GM23248 (cell line): ENCODE data around the gene RAP2A. TPM values are rescaled to one million over a fixed set of nuclear protein-coding genes. Genes with fewer than 3 reads are reported as not detected.

Experiments used
- DNase-seq: peaks from one replicate; pipeline ENCODE4 v3.0.0-alpha.2; 2015
- H2AFZ ChIP-seq: fragments of 200-600 bp; sonication (generic); 2 replicates; pipeline ENCODE4 v1.6.1; 2016; ENCODE audit warnings: antibody characterized with exemption
- H3F3A ChIP-seq: fragments of 200-600 bp; sonication (generic); 2 replicates; pipeline ENCODE4 v1.6.1; 2016; ENCODE audit warnings: mild to moderate bottlenecking, antibody characterized with exemption, mixed run types; ENCODE audit not compliant: insufficient read depth
- H3K27ac ChIP-seq: fragments of 200-600 bp; sonication (generic); 2 replicates; pipeline ENCODE4 v1.5.1; 2016; ENCODE audit warnings: mild to moderate bottlenecking
- H3K27me3 ChIP-seq: fragments of 200-600 bp; sonication (generic); replicated peaks from 2 replicates; pipeline ENCODE4 v1.6.1; 2016; ENCODE audit warnings: mild to moderate bottlenecking; ENCODE audit not compliant: insufficient read depth
- H3K36me3 ChIP-seq: fragments of 200-600 bp; sonication (generic); 2 replicates; pipeline ENCODE4 v1.6.1; 2016; ENCODE audit warnings: low read depth, mild to moderate bottlenecking
- H3K4me1 ChIP-seq: fragments of 200-600 bp; sonication (generic); 2 replicates; pipeline ENCODE4 v1.6.1; 2016; ENCODE audit warnings: mild to moderate bottlenecking; ENCODE audit not compliant: insufficient read depth
- H3K4me2 ChIP-seq: fragments of 200-600 bp; sonication (generic); one replicate; pipeline ENCODE4 v1.6.1; 2016; ENCODE audit warnings: mild to moderate bottlenecking; ENCODE audit not compliant: unreplicated experiment
- H3K4me3 ChIP-seq: fragments of 200-600 bp; sonication (generic); 2 replicates; pipeline ENCODE4 v1.5.1; 2016; ENCODE audit warnings: mild to moderate bottlenecking
- H3K79me2 ChIP-seq: fragments of 200-600 bp; sonication (generic); 2 replicates; pipeline ENCODE4 v1.6.1; 2016; ENCODE audit warnings: mild to moderate bottlenecking; ENCODE audit not compliant: insufficient read depth
- H3K9ac ChIP-seq: fragments of 200-600 bp; sonication (generic); 2 replicates; pipeline ENCODE4 v1.6.1; 2016; ENCODE audit warnings: mild to moderate bottlenecking
- H3K9me2 ChIP-seq: fragments of 200-600 bp; sonication (generic); 2 replicates; pipeline ENCODE4 v1.6.1; 2016; ENCODE audit warnings: mixed run types, mild to moderate bottlenecking, moderate library complexity; ENCODE audit not compliant: insufficient read depth
- H3K9me3 ChIP-seq: fragments of 200-600 bp; sonication (generic); one replicate; pipeline ENCODE4 v1.6.1; 2017; ENCODE audit warnings: low read depth
- H4K20me1 ChIP-seq: fragments of 200-600 bp; sonication (generic); 2 replicates; pipeline ENCODE4 v1.6.0; 2016; ENCODE audit not compliant: insufficient read depth
- EZH2 ChIP-seq: fragments of 200-600 bp; sonication (generic); IDR thresholded peaks from 2 replicates; pipeline ENCODE4 v1.6.1; 2018; ENCODE audit warnings: antibody characterized with exemption, mild to moderate bottlenecking; ENCODE audit not compliant: insufficient read depth, poor library complexity, severe bottlenecking
- EZH2phosphoT487 ChIP-seq: fragments of 200-600 bp; sonication (generic); IDR thresholded peaks from 2 replicates; pipeline ENCODE4 v1.6.1; 2018; ENCODE audit warnings: antibody characterized with exemption, moderate library complexity, mild to moderate bottlenecking, low read depth; ENCODE audit not compliant: insufficient read depth
- WGBS, 2 experiments: methylation state at CpG; one replicate each; pipeline ENCODE4 v1.1.6; 2015 to 2017; ENCODE audit warnings: low lambda C conversion rate in 2 of 2, low coverage in 1 of 2; ENCODE audit errors: missing lambda C conversion rate in 2 of 2; 5-methylcytosine and 5-hydroxymethylcytosine counted together
- in situ Hi-C: fragments of 300-500 bp; cut with MboI; formaldehyde crosslinking; loops from 2 replicates; pipeline ENCODE4 v1.15.0; 2020
- polyA plus RNA-seq: library from polyadenylated mRNA; unstranded; fragments of >200 nt; fragmentation: Nextera tagmentation; extraction: Ambion mirVana; gene quantifications from 2 replicates; pipeline ENCODE4 v1.2.1, GENCODE V29; 2016
- total RNA-seq: library from RNA; depleted of rRNA; stranded (reverse); fragments of >200 nt; shearing (Covaris generic); gene quantifications from 2 replicates; pipeline ENCODE4 v1.2.3, GENCODE V29; 2014

Gene RAP2A
- total and polyA plus RNA-seq, 2 experiments from 2014 or later = 3.8 to 23.9 TPM

DNA sequence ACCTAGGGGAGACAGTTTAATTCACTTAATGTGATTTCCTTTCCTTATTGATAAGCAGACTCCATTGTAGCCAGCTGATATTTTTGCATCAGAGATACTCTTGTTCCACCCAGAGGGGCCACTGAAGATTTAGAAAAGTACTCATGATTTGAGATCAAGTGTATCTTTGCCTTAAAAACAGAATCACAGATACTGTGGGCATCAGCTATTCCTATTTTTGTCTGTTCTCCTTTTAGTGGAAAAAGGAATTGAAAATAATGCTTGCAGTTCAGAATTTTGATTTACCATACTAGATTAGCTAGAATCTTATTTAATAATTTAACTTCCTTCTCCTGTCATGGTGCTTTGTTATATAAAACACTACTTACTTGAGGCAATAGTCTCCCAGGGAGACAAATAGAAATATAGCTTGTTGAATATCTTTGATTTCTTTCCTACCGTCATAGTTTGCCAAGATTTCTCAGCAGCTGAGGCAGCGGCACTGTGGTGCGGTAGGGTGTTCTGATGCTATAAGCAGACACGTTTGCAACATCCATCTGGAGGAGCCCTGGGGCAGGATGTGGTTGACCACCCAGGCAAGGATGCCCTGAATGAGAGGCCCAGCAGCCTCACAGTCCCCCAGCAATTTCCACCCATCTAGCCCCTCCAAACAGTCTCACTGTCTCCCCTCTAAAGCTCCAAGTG is 47.0 kb upstream of the RAP2A start:
- Histone ChIP-seq H2AFZ (no peak overlapping the region), H3K36me3 (peaks cover 5% of the 10 kb centered on the region; the same call in 1 of the 2 replicates), H3K27me3 (no peaks in the 10 kb centered on the region), H3F3A (peaks cover 33% of the 10 kb centered on the region), H4K20me1 (no peaks in the 10 kb centered on the region), H3K4me1 (peaks cover 36% of the 10 kb centered on the region), H3K9ac (no peak overlapping the region), H3K9me3 (no peaks in the 10 kb centered on the region), H3K4me3 (no peak overlapping the region), H3K9me2 (no peaks in the 10 kb centered on the region), H3K79me2 (no peaks in the 10 kb centered on the region; the same call in 1 of the 2 replicates), H3K4me2 (no peak overlapping the region), H3K27ac (no peak overlapping the region)
- WGBS, 2 experiments = 94 to 100% methylated on average over 4 of the region's 4 CpGs
- no peak for TF ChIP-seq EZH2phosphoT487
- TF ChIP-seq EZH2 = no peak
- in situ Hi-C loops = no loop called here
- no peak for DNase-seq

DNA sequence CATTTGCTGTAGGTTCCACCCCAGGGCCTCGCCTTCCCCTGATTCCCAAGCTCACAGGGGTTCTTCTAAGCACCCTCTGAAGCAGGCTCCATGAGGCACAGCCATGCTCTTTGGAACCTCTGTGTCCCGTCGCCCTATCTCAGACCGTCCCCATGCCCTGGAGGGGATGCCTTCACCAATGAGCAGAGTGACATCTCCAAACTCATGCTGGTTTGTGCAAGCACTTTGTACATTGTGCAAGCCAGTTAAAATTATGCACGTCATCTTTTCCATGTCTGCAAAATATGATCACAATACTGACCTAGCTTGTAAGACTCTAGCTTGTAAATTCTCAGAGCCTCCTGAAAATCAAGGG is 46.5 kb upstream of the RAP2A start:
- no peaks in the 10 kb centered on the region for H3K27me3 ChIP-seq
- no peak overlapping the region for H2AFZ ChIP-seq
- no peak for TF ChIP-seq EZH2phosphoT487
- TF ChIP-seq EZH2 = no peak
- peaks cover 33% of the 10 kb centered on the region for H3F3A ChIP-seq
- H3K27ac ChIP-seq = no peak overlapping the region
- H3K9me3 ChIP-seq = no peaks in the 10 kb centered on the region
- peaks cover 36% of the 10 kb centered on the region for H3K4me1 ChIP-seq
- peaks cover 5% of the 10 kb centered on the region; the same call in 1 of the 2 replicates for H3K36me3 ChIP-seq
- no peaks in the 10 kb centered on the region; the same call in 1 of the 2 replicates for H3K79me2 ChIP-seq
- in situ Hi-C loops = no loop called here
- no peak overlapping the region for H3K9ac ChIP-seq
- H3K4me3 ChIP-seq = no peak overlapping the region
- no peaks in the 10 kb centered on the region for H3K9me2 ChIP-seq
- no peak for DNase-seq
- no peaks in the 10 kb centered on the region for H4K20me1 ChIP-seq
- 93 to 94% methylated on average over 5 of the region's 5 CpGs for WGBS, 2 experiments
- no peak overlapping the region for H3K4me2 ChIP-seq

DNA sequence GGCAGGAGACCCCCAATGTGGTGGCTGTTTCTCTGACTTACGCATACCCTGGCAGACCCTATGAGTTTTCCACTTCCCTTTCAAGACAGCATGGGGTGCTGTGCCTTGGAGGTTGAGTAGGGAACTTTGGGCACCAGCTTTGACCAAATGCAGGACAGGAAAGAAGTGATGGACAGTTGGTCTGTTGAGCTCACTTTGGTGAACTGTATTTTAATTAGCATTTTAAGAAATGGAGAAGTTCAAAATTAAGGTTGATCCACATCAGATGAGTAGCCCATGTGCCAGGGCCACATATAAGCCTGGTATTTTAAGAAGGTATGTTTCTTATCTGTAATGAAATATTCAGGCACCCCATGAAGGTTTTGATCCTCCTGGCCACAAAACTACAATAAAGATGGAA is 46.1 kb upstream of the RAP2A start:
- DNase-seq = no peak
- Histone ChIP-seq H3K9me3 (no peaks in the 10 kb centered on the region), H2AFZ (no peak overlapping the region), H3K27ac (no peak overlapping the region), H3K27me3 (no peaks in the 10 kb centered on the region), H3K4me3 (no peak overlapping the region), H3K4me2 (no peak overlapping the region), H3K9me2 (no peaks in the 10 kb centered on the region), H4K20me1 (no peaks in the 10 kb centered on the region), H3K4me1 (peaks cover 36% of the 10 kb centered on the region), H3K36me3 (peaks cover 9% of the 10 kb centered on the region; the same call in 1 of the 2 replicates), H3F3A (peaks cover 33% of the 10 kb centered on the region), H3K79me2 (no peaks in the 10 kb centered on the region; the same call in 1 of the 2 replicates), H3K9ac (no peak overlapping the region)
- TF ChIP-seq EZH2 (no peak), EZH2phosphoT487 (no peak)
- 92 to 100% methylated on average over 1 of the region's 1 CpG for WGBS, 2 experiments
- in situ Hi-C loops = no loop called here

DNA sequence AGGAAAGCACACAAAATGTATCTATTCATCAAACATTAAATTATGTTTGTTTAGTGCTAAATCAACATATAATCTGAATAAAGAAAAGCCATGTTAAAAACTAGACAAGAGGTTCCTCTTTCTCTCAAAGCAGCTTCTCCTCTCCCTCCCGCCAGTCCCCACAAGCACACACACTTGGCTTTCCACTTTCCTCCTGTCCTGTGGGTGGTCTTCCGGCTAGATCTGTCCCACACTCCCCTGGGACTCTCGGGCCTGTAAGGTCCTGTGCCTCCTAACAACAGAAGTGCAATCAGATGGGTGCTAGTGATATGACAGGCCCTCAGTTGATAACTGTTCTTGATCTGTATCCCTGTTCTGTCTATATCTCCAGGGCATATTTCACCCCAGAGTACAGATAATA is 45.6 kb upstream of the RAP2A start:
- H3K4me2 ChIP-seq = no peak overlapping the region
- H3K4me3 ChIP-seq = no peak overlapping the region
- no peaks in the 10 kb centered on the region; the same call in 1 of the 2 replicates for H3K79me2 ChIP-seq
- H3K27me3 ChIP-seq = no peaks in the 10 kb centered on the region
- in situ Hi-C loops = no loop called here
- H3K9ac ChIP-seq = no peak overlapping the region
- peaks cover 33% of the 10 kb centered on the region for H3F3A ChIP-seq
- no peak overlapping the region for H2AFZ ChIP-seq
- no peak for TF ChIP-seq EZH2phosphoT487
- no peak for TF ChIP-seq EZH2
- no peaks in the 10 kb centered on the region for H4K20me1 ChIP-seq
- H3K36me3 ChIP-seq = peaks cover 13% of the 10 kb centered on the region; the same call in 1 of the 2 replicates
- H3K9me2 ChIP-seq = no peaks in the 10 kb centered on the region
- no peak overlapping the region for H3K27ac ChIP-seq
- no peak for DNase-seq
- peaks cover 36% of the 10 kb centered on the region for H3K4me1 ChIP-seq
- no peaks in the 10 kb centered on the region for H3K9me3 ChIP-seq
- 95 to 96% methylated on average over 3 of the region's 3 CpGs for WGBS, 2 experiments
